Measurements from ENCODE around the gene PTPRE. TPM values are rescaled to one million over a fixed set of nuclear protein-coding genes. Genes with fewer than 3 reads are reported as not detected.

The PTPRE gene
- total RNA-seq, 1 donor from 2014 or later = 3.6 TPM

GRCh38 chr10:128074589-128074988, 167.7 kb downstream of the PTPRE start:
- peaks cover 5% of the 10 kb centered on the region for H3K27me3 Mint-ChIP-seq
- no peak for DNase-seq (ENCODE audit: extremely low spot score, unreplicated experiment)
- H3K4me1 Mint-ChIP-seq (ENCODE audit: unreplicated experiment) = no peaks in the 10 kb centered on the region
- H3K27ac Mint-ChIP-seq = no peak overlapping the region
- no peaks in the 10 kb centered on the region for H3K36me3 Mint-ChIP-seq
- H3K9me3 Mint-ChIP-seq = no peaks in the 10 kb centered on the region
- TF ChIP-seq CTCF (conservative IDR thresholded peaks at IDR 0.05) = no peak
- H3K4me3 Mint-ChIP-seq = no peak overlapping the region

- no peak overlapping the region for H3K27ac Mint-ChIP-seq
- H3K36me3 Mint-ChIP-seq = no peaks in the 10 kb centered on the region
- no peak for TF ChIP-seq CTCF (conservative IDR thresholded peaks at IDR 0.05)
- no peaks in the 10 kb centered on the region for H3K9me3 Mint-ChIP-seq
- no peaks in the 10 kb centered on the region for H3K4me1 Mint-ChIP-seq (ENCODE audit: unreplicated experiment)
- no peak overlapping the region for H3K4me3 Mint-ChIP-seq
- DNase-seq (ENCODE audit: extremely low spot score, unreplicated experiment) = no peak
- H3K27me3 Mint-ChIP-seq = peaks cover 9% of the 10 kb centered on the region
Measured at GRCh38 chr10:128077155-128077875, 170.4 kb downstream of the PTPRE start.

- no peak overlapping the region for H3K27ac Mint-ChIP-seq
- H3K4me3 Mint-ChIP-seq = no peak overlapping the region
- H3K36me3 Mint-ChIP-seq = no peaks in the 10 kb centered on the region
- H3K27me3 Mint-ChIP-seq = peaks cover 9% of the 10 kb centered on the region
- no peaks in the 10 kb centered on the region for H3K4me1 Mint-ChIP-seq (ENCODE audit: unreplicated experiment)
- no peak for DNase-seq (ENCODE audit: extremely low spot score, unreplicated experiment)
- peak; percentile 80 for TF ChIP-seq CTCF (conservative IDR thresholded peaks at IDR 0.05)
- H3K9me3 Mint-ChIP-seq = no peaks in the 10 kb centered on the region
Measured at GRCh38 chr10:128078136-128078969, 171.4 kb downstream of the PTPRE start.

GRCh38 chr10:128080231-128080630, 173.3 kb downstream of the PTPRE start:
- H3K4me3 Mint-ChIP-seq = no peak overlapping the region
- no peaks in the 10 kb centered on the region for H3K9me3 Mint-ChIP-seq
- TF ChIP-seq CTCF (conservative IDR thresholded peaks at IDR 0.05) = no peak
- no peak overlapping the region for H3K27ac Mint-ChIP-seq
- no peak for DNase-seq (ENCODE audit: extremely low spot score, unreplicated experiment)
- peaks cover 9% of the 10 kb centered on the region for H3K27me3 Mint-ChIP-seq
- no peaks in the 10 kb centered on the region for H3K36me3 Mint-ChIP-seq
- H3K4me1 Mint-ChIP-seq (ENCODE audit: unreplicated experiment) = no peaks in the 10 kb centered on the region

GRCh38 chr10:128080641-128081040, 173.7 kb downstream of the PTPRE start:
- TF ChIP-seq CTCF (conservative IDR thresholded peaks at IDR 0.05) = no peak
- no peaks in the 10 kb centered on the region for H3K9me3 Mint-ChIP-seq
- H3K4me1 Mint-ChIP-seq (ENCODE audit: unreplicated experiment) = no peaks in the 10 kb centered on the region
- H3K27me3 Mint-ChIP-seq = peaks cover 9% of the 10 kb centered on the region
- no peak overlapping the region for H3K4me3 Mint-ChIP-seq
- no peak overlapping the region for H3K27ac Mint-ChIP-seq
- no peaks in the 10 kb centered on the region for H3K36me3 Mint-ChIP-seq
- DNase-seq (ENCODE audit: extremely low spot score, unreplicated experiment) = no peak

Data from type B pancreatic cell (in vitro differentiated cells).